ENCODE results near the gene RELA.

The RELA gene

DNA sequence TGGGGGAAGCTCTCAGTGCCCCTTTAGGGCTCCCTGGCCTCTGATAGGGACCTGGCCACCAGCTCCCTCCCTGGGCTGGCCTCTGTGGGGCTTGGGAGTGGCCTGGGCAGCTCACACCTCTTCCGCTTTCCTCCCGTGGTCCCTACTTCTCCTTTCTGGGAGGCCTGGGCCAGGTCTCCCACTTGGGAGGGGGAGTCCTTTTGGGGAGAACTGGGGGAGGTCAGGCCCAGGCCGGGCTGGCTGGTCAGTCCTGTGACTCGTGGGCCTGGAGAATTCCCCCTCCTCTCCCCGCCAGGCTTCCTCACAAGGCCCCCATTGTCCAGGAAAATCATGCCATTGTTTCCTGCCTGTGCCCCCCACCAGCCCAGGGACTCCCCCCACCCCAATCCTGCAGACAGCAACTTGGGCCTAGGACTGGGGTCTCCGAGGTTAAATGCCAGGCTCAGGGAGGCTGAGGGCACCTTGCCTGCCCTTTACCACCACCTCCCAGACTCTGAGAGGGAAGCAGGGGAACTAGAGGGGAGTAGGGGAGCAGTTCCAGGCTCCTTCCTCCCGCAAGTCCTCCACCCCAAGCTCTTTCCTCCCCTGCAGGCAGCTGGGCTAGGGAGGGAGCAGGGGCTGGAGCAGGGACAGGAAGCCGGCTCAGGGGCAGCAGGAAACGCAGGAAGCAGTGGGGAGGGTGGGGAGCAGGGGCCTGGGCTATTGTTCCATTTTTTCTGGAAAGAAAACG lies 51.5 kb downstream of the RELA start:
- TF ChIP-seq CTCF (IDR thresholded peaks at IDR 0.05; ENCODE audit: control extremely low read depth, extremely low read depth, low read depth, missing control alignments) = no peak
- POLR2A ChIA-PET = interaction anchor here (0.7 kb wide), 1 partner anchor 23 kb away, joined by 4 read pairs; no protein-coding TSS in a partner anchor
- CTCF ChIA-PET = interaction anchor here (1.7 to 24.8 kb wide), 3 partner anchors 26 to 38 kb away, joined by 6 to 351 read pairs (median 6); partner anchors contain the start of genes EHBP1L1, FAM89B and KCNK7
- DNase-seq (ENCODE audit: extremely low spot score) = no peak

GRCh38 chr11:65610404-65610803 lies 52.3 kb downstream of the RELA start:
- POLR2A ChIA-PET = no interaction called here
- DNase-seq (ENCODE audit: extremely low spot score) = no peak
- CTCF ChIA-PET = interaction anchor here (1.7 to 24.8 kb wide), 3 partner anchors 25 to 70 kb away, joined by 6 to 351 read pairs (median 6); partner anchors contain the start of genes EHBP1L1, FAM89B and KCNK7
- no peak for TF ChIP-seq CTCF (IDR thresholded peaks at IDR 0.05; ENCODE audit: control extremely low read depth, extremely low read depth, low read depth, missing control alignments)

GRCh38 chr11:65609665-65610064 lies 53.1 kb downstream of the RELA start:
- CTCF ChIA-PET = interaction anchor here (1.7 to 24.8 kb wide), 4 partner anchors 11 to 69 kb away, joined by 5 to 351 read pairs (median 6); partner anchors contain the start of genes EHBP1L1, FAM89B and KCNK7

GRCh38 chr11:65609229-65609628 lies 53.5 kb downstream of the RELA start:
- no peak for DNase-seq (ENCODE audit: extremely low spot score)
- POLR2A ChIA-PET = interaction anchor here (1.0 to 1.5 kb wide), 2 partner anchors 9 to 101 kb away, joined by 3 read pairs; no protein-coding TSS in a partner anchor
- no peak for TF ChIP-seq CTCF (IDR thresholded peaks at IDR 0.05; ENCODE audit: control extremely low read depth, extremely low read depth, low read depth, missing control alignments)
- CTCF ChIA-PET = interaction anchor here (0.7 to 24.8 kb wide), 5 partner anchors 9 to 68 kb away, joined by 3 to 351 read pairs (median 6); partner anchors contain the start of genes EHBP1L1, FAM89B and KCNK7

More at GRCh38 chr11:65609665-65610064, 53.1 kb downstream of the RELA start:
- DNase-seq (ENCODE audit: extremely low spot score) = no peak
- no peak for TF ChIP-seq CTCF (IDR thresholded peaks at IDR 0.05; ENCODE audit: control extremely low read depth, extremely low read depth, low read depth, missing control alignments)
- POLR2A ChIA-PET = interaction anchor here (1.0 to 1.5 kb wide), 2 partner anchors 9 to 102 kb away, joined by 3 read pairs; no protein-coding TSS in a partner anchor

GRCh38 chr11:65607614-65608426 lies 54.9 kb downstream of the RELA start:
- TF ChIP-seq CTCF (IDR thresholded peaks at IDR 0.05; ENCODE audit: control extremely low read depth, extremely low read depth, low read depth, missing control alignments) = no peak
- POLR2A ChIA-PET = no interaction called here
- CTCF ChIA-PET = interaction anchor here (1.3 to 24.8 kb wide), 3 partner anchors 10 to 67 kb away, joined by 4 to 351 read pairs (median 6); partner anchors contain the start of genes EHBP1L1 and KCNK7
- DNase-seq (ENCODE audit: extremely low spot score) = no peak
